Immature natural killer cell (primary cell): ENCODE data around the gene B3GNT2. TPM values are rescaled to one million over a fixed set of nuclear protein-coding genes. Genes with fewer than 3 reads are reported as not detected.

Experiments used
- DNase-seq, 3 donors: peaks; one replicate each; pipeline ENCODE4 v3.0.0; 2022; ENCODE audit warnings: mixed read lengths in 1 of 3
- H3K27ac Mint-ChIP-seq, 6 donors: one replicate each; pipeline ENCODE4 v1.8.0; 2020; ENCODE audit warnings: mixed read lengths in 6 of 6, mild to moderate bottlenecking in 5 of 6, inconsistent platforms in 4 of 6, moderate library complexity in 3 of 6
- H3K27me3 Mint-ChIP-seq, 3 donors: one replicate each; pipeline ENCODE4 v1.8.0; 2020 to 2021; ENCODE audit warnings: low read depth in 3 of 3, mild to moderate bottlenecking in 3 of 3, mixed read lengths in 3 of 3, moderate library complexity in 3 of 3, inconsistent platforms in 1 of 3
- H3K36me3 Mint-ChIP-seq, 3 donors: one replicate each; pipeline ENCODE4 v1.8.0; 2020; ENCODE audit warnings: mixed read lengths in 3 of 3, inconsistent platforms in 2 of 3, mild to moderate bottlenecking in 2 of 3
- H3K4me1 Mint-ChIP-seq, 2 donors: one replicate each; pipeline ENCODE4 v1.8.0; 2020; ENCODE audit warnings: inconsistent platforms in 2 of 2, mild to moderate bottlenecking in 2 of 2, mixed read lengths in 2 of 2, moderate library complexity in 1 of 2
- H3K4me3 Mint-ChIP-seq, 5 donors: one replicate each; pipeline ENCODE4 v1.8.0; 2020; ENCODE audit warnings: mild to moderate bottlenecking in 5 of 5, mixed read lengths in 5 of 5, inconsistent platforms in 3 of 5, moderate library complexity in 3 of 5
- H3K9me3 Mint-ChIP-seq, 6 donors: one replicate each; pipeline ENCODE4 v1.8.0; 2020; ENCODE audit warnings: mild to moderate bottlenecking in 6 of 6, mixed read lengths in 6 of 6, inconsistent platforms in 4 of 6, moderate library complexity in 3 of 6
- polyA plus RNA-seq, 3 donors: library from polyadenylated mRNA; unstranded; fragments of 300-500 nt; fragmentation: Illumina TruSeq; gene quantifications; one replicate each; pipeline ENCODE4 v1.2.3, GENCODE V29; 2021

B3GNT2 gene
- polyA plus RNA-seq, 3 donors from 2014 or later = 46.7 to 96.9 (median 50.4) TPM

DNA sequence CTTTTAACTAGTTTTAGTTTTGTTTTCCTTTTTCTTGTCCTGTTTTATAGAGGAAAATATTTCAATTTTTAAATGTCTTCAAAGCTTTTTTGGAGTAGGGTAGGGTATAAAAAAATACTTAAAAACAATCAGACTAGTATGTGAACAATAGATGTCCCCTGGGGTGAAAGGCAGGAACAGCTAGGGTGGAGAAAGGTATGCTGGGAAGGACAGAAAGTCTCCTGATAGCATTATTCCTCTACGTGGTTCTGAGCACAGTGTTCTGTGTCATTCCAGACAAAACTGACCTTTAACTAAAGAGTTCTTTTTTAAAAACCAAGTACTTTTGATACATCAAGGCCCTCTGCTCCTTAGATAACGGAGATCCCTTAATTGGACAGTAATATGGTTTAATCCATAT lies 32.1 kb upstream of the B3GNT2 start:
- DNase-seq = no peak
- no peak overlapping the region for H3K4me3 Mint-ChIP-seq
- no peak overlapping the region for H3K27ac Mint-ChIP-seq
- no peaks in the 10 kb centered on the region for H3K9me3 Mint-ChIP-seq
- H3K27me3 Mint-ChIP-seq = peaks cover 0 to 3% (median 2%) of the 10 kb centered on the region in 3 donors
- no peaks in the 10 kb centered on the region for H3K36me3 Mint-ChIP-seq
- H3K4me1 Mint-ChIP-seq = no peaks in the 10 kb centered on the region

DNA sequence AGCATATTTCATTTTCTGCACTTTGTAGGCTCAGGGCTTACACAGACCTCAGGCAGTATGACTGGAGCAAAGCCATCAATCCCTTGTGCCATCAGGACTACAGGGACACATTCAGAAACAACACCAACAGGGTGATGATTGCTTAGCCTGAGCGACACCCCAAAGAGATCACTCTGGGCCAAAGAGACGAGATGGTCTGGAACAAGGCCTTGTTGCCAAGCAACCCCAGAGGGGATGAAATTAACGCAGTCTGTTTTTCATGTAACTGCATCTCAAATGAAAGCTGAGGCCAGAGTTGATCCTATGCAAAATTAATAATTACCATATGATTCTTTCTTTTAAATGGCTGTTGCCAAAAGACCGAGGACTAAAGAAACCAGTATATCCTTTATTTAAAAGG lies 20.2 kb upstream of the B3GNT2 start:
- Mint-ChIP-seq H3K4me3 (no peak overlapping the region), H3K27me3 (peaks cover 0 to 2% (median 0%) of the 10 kb centered on the region in 3 donors), H3K27ac (no peak overlapping the region), H3K9me3 (no peaks in the 10 kb centered on the region), H3K4me1 (no peaks in the 10 kb centered on the region), H3K36me3 (no peaks in the 10 kb centered on the region)
- DNase-seq = no peak

DNA sequence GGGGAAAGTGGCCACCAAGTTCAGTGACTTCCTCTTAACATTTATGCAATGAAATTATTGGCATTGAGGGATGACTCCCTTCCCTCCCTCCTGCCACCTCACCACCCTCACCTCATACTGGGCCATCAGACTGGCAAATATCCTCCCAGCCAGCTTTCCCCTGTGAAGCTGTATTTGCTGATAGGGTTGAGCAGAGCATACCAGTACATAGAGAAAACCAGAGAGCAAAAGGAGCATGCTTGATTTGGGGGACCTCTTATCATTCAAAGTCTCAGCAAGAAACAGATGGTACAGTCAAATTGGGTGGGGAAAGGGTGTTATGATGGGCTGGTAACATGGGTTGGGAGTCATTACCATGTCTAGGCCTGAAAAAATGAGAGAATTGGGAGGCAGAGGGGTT lies 19.1 kb upstream of the B3GNT2 start:
- H3K27ac Mint-ChIP-seq = no peak overlapping the region
- no peaks in the 10 kb centered on the region for H3K36me3 Mint-ChIP-seq
- H3K27me3 Mint-ChIP-seq = peaks cover 0 to 2% (median 0%) of the 10 kb centered on the region in 3 donors
- no peak overlapping the region for H3K4me3 Mint-ChIP-seq
- DNase-seq = no peak
- H3K9me3 Mint-ChIP-seq = no peaks in the 10 kb centered on the region
- H3K4me1 Mint-ChIP-seq = no peaks in the 10 kb centered on the region

DNA sequence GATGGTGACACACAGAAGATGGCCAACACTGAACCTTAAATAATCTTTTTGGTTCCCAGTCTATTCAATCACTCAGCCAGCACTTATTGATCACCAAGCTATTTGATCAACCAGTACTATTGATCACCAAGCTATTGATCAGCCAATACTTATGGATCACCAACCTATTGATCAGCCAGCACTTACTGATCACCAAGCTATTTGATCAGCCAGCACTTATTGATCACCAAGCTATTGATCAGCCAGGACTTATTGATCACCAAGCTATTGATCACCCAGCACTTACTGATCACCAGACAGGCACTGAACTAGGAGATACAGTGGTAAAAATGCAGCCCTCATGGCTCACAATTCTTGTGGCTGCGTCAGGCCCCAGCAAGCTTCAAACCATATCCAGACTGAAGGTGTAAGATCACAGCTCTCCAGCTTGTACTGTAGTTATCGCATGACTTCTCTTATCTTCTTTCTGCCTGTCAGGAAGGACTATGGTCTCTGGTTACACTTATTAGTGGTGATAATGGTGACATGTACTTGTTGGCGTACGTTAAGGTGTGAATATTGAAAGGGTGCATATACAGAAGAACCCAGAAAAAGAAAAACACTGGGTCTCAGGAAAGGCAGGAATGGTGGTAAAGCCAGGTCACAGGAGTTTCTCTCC lies 18.4 kb upstream of the B3GNT2 start:
- H3K36me3 Mint-ChIP-seq = no peaks in the 10 kb centered on the region
- H3K27ac Mint-ChIP-seq = no peak overlapping the region
- no peaks in the 10 kb centered on the region for H3K9me3 Mint-ChIP-seq
- no peaks in the 10 kb centered on the region for H3K4me1 Mint-ChIP-seq
- H3K27me3 Mint-ChIP-seq = peaks cover 0 to 2% (median 0%) of the 10 kb centered on the region in 3 donors
- no peak for DNase-seq
- no peak overlapping the region for H3K4me3 Mint-ChIP-seq

DNA sequence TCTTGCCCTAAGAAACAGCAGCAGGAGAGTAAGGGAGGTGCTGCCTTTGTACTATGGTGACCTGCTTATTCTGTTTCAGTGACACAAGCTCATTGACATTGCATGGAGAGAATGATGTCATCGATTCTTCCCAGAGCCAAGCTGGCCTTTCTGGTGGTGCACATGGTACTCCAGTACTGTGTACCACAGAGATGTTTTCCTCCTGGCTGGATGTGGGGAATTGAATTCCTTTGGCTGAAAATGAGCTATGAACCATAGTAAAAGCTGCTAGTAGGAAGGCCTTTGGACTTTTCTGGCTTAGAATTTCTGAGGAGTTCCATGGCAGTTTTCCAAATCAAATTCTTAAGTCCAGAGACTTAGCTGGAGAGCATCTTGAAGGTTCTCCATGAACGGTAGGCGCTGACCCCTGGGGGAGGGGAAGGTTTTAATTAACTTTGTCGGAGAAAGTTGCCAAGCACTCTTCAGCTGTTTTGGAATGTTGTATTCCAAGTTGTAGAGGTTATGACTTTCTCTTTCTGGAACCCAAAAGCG lies 17.1 kb upstream of the B3GNT2 start:
- DNase-seq = no peak
- H3K4me3 Mint-ChIP-seq = no peak overlapping the region
- peaks cover 0 to 2% (median 0%) of the 10 kb centered on the region in 3 donors for H3K27me3 Mint-ChIP-seq
- no peak overlapping the region for H3K27ac Mint-ChIP-seq
- H3K4me1 Mint-ChIP-seq = no peaks in the 10 kb centered on the region
- no peaks in the 10 kb centered on the region for H3K9me3 Mint-ChIP-seq
- H3K36me3 Mint-ChIP-seq = no peaks in the 10 kb centered on the region

DNA sequence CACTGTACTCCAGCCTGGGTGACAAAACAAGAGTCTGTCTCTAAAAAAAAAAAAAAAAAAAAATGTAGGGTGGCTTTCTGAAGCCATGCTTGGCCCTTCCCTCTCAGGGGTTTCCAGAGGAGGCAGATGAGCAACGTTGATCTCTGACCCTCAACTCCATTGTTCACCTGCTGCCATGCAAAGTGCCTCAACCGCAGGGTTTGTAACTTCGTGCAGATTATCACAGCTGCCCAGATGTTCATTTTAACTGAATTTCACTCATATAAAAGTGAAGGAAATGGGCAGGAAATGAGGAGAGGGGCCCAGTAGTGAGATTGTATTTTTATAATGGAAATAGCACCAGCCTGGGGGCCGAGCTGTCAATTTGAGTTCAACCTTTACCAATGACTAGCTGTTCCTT lies 14.9 kb upstream of the B3GNT2 start:
- H3K36me3 Mint-ChIP-seq = no peaks in the 10 kb centered on the region
- no peak overlapping the region for H3K27ac Mint-ChIP-seq
- H3K27me3 Mint-ChIP-seq = no peaks in the 10 kb centered on the region
- no peaks in the 10 kb centered on the region for H3K4me1 Mint-ChIP-seq
- DNase-seq = no peak
- H3K4me3 Mint-ChIP-seq = no peak overlapping the region
- H3K9me3 Mint-ChIP-seq = no peaks in the 10 kb centered on the region

DNA sequence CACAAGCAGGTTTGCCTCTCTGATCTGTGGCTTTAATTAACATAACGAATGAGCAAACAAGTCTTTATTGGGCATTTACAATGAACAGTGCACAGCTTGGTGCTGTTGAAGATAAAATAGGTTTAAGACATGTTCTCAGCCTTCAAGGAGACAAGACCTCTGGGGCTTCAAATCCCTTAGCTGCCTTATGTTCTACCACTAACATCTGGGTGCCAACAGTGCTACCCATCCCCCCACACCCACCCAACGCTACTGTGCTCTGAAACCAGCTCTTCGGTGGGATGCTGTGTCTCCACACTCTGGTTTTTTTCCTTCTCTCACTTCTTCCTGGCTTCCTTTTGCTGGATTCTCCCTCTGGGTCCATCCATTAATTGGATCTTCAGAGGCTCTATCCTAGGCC lies 14.1 kb upstream of the B3GNT2 start:
- Mint-ChIP-seq H3K36me3 (no peaks in the 10 kb centered on the region), H3K27ac (no peak overlapping the region), H3K4me1 (no peaks in the 10 kb centered on the region), H3K4me3 (no peak overlapping the region), H3K27me3 (no peaks in the 10 kb centered on the region), H3K9me3 (no peaks in the 10 kb centered on the region)
- no peak for DNase-seq

DNA sequence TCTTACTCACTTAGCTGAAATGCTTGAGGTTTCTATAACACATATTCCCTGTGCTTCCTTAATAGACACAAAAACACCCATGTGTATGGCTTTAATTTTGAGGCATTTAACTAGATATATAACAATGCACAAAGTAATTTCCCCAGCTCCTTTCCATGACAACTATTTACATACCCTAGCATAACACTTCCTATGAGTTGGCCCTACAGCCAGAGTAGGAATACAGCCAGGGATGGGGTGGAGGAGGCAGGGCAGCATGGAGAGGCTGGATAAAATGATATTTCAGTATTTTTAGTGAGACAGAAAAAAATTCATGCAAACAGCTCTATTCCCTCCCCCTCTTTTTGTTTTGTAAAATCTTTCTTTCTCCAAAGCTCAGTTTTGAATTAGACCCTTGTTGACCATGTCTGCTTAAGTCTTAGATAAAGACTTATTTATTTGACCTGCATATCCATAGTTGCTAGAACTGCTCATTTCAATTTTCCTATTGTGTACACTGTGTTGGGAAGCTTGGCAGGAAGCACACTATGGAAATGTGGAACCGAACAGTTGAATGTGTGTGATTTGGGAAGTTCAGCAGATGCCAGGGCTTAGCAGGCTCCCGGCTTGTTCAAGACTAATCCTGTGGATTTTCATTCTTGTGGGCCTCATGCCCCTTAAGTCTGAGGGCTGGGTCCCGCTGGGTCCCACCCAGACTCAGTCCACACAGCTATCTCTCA lies 11.2 kb upstream of the B3GNT2 start:
- H3K27me3 Mint-ChIP-seq = peaks cover 0 to 2% (median 1%) of the 10 kb centered on the region in 3 donors
- H3K36me3 Mint-ChIP-seq = no peaks in the 10 kb centered on the region
- no peak overlapping the region for H3K4me3 Mint-ChIP-seq
- no peak for DNase-seq
- H3K27ac Mint-ChIP-seq = no peak overlapping the region
- H3K9me3 Mint-ChIP-seq = no peaks in the 10 kb centered on the region
- H3K4me1 Mint-ChIP-seq = no peaks in the 10 kb centered on the region

DNA sequence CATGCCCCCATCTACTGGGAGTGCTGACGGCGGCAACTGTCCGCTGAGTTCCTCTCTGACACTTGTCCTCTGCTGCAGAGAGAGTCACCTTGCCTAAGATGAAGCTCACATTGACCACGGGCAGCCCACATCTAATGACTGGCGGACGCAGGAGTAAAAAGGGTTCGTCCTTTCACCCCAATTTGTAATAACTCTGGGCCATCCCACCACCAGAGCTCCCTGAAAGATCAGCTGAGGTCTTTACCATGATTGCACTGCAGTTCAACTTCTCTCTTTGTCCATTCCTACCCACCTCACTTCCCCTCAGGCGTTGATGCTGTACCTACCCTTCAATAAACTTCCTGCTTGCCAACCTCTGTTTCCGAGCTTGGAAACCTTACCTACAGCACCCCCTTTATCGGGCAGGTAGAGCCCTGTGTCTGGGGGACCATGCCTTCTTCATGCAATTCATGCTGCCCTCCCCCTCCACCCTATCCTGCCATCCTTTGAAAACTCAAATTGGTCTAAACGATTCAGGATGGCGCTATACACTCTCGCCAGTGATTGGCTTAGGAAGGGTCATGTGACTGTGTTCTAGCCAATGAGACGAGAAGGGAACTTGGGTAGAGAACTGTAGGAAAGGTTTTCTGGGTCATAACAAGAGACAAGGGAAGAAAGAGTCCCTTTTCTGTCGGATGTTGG lies 10.3 kb upstream of the B3GNT2 start:
- no peak for DNase-seq
- no peaks in the 10 kb centered on the region for H3K4me1 Mint-ChIP-seq
- peaks cover 0 to 3% (median 2%) of the 10 kb centered on the region in 3 donors for H3K27me3 Mint-ChIP-seq
- no peak overlapping the region for H3K4me3 Mint-ChIP-seq
- no peaks in the 10 kb centered on the region for H3K36me3 Mint-ChIP-seq
- H3K9me3 Mint-ChIP-seq = no peaks in the 10 kb centered on the region
- no peak overlapping the region for H3K27ac Mint-ChIP-seq

DNA sequence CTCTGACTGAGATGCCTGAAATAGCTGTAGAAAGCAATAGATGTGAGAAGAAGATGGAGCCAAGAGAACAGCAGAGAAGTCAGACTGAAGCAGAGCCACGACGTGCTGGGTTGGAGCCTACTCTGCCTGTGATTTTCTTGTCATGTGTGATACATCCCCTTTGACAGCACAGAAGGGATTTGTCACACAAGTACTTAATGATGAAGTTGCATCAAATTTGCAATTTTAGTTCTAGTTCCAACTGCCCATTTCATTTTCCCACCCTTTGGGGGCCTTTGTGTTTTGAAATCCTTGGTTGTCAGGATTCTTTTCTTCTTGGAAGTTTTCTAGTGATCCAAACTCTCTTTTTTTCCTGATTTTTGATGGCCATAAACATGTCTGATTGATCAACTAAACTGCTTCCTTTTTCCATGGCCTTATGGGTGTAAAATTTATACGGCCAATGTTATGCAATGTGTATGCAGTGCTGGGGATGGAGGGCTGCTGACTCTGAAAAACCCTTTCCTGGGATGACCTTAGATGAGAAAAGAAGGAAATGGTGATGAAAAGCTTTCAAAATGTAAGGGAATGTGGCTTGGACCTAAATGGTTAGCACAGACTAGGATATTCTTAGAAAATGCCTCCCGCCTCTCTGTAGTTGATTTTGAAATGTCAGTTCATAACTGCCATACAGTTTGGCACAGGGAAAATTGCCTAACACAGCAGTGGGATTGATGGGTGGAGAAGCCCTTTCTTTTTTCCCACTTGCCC lies 9.6 kb upstream of the B3GNT2 start:
- no peaks in the 10 kb centered on the region for H3K4me1 Mint-ChIP-seq
- H3K36me3 Mint-ChIP-seq = no peaks in the 10 kb centered on the region
- no peak overlapping the region for H3K4me3 Mint-ChIP-seq
- no peak overlapping the region for H3K27ac Mint-ChIP-seq
- no peak for DNase-seq
- H3K27me3 Mint-ChIP-seq = peaks cover 0 to 3% (median 2%) of the 10 kb centered on the region in 3 donors
- H3K9me3 Mint-ChIP-seq = no peaks in the 10 kb centered on the region

DNA sequence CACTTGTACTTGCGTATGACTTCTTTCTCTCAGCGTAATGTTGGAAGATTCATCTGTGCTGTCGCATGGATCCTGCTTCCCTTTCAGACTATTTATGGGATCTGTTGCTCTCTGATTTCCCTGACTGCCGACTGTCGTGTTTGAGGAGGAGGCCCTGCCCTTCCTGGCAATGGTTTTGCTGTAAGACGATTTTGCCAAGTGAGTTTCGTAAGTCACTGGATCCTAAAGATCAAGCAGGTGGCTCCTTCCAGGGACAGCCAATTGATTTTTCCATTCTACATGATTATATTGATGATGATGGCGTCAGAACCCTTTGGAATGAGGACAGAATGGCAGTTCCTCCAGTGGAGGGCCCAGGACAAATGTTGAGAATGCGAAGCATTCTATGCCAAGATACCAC lies 8.7 kb upstream of the B3GNT2 start:
- Mint-ChIP-seq H3K4me1 (no peaks in the 10 kb centered on the region), H3K4me3 (no peak overlapping the region), H3K27me3 (peaks cover under 1 to 3% (median 2%) of the 10 kb centered on the region in 3 donors), H3K36me3 (no peaks in the 10 kb centered on the region), H3K9me3 (no peaks in the 10 kb centered on the region), H3K27ac (no peak overlapping the region)
- no peak for DNase-seq

DNA sequence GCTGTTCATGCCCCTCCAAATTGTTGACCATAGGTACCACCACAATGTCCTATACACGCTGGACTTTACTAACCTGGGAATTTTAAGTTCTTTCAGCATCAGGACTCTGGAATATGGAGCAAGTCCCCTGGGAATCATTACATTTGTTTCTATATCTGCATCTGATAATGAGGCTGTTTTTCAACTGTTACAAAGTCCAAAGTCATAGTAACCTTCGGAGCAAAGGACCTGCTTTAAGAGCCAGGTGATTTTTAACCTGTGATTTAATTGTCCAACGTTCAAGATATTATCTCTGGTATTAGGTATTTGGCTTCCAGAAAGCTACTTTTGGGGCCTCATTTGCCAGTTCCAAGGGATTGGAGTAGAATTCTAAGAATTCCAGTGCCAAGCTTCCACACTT lies 7.5 kb upstream of the B3GNT2 start:
- no peak for DNase-seq
- Mint-ChIP-seq H3K4me3 (no peak overlapping the region), H3K27ac (no peak overlapping the region), H3K4me1 (no peaks in the 10 kb centered on the region), H3K36me3 (no peaks in the 10 kb centered on the region), H3K9me3 (no peaks in the 10 kb centered on the region), H3K27me3 (peaks cover 2 to 3% (median 3%) of the 10 kb centered on the region in 3 donors)

DNA sequence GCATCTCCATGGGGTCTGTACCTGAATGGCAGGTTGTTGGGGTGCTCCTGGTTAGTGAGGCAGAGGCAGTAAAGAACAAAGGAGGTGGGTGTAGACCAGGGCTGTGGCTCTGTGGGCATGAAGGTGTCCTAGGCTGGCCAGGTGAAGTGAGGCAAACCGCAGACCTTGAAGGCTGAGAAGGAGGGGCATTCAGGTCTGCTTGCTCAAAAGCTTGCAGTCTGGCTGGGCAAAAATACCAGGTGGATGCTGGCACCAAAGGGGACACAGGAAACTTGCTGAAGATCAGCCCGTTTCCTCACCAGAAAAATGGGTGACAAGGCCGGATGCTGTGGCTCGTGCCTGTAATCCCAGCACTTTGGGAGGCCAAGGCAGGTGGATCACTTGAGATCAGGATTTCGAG lies 6.7 kb upstream of the B3GNT2 start:
- no peaks in the 10 kb centered on the region for H3K4me1 Mint-ChIP-seq
- DNase-seq = no peak
- H3K27ac Mint-ChIP-seq = peak overlapping the region in 1 of 6 donors; percentile 58
- H3K4me3 Mint-ChIP-seq = no peak overlapping the region
- H3K27me3 Mint-ChIP-seq = peaks cover 2 to 3% (median 3%) of the 10 kb centered on the region in 3 donors
- H3K9me3 Mint-ChIP-seq = no peaks in the 10 kb centered on the region
- H3K36me3 Mint-ChIP-seq = no peaks in the 10 kb centered on the region

DNA sequence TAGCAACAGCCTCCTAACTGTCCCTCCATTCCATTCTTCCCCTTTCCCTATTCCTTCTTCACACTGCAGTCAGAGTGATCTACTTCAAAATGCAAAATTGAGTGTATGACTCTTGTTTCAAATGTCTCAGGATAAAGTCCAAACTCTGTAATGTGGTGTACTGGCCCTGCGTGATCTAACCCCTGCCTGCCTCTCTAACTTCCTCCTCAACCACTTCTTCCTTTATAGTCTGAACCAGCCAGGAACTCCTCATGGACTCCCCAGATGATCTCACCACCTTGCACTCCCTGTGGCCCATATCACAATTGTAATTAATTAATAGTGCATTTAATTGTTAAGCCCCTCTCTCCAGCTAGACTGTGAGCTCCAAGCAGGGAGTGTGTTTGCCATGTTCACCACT lies 3.1 kb upstream of the B3GNT2 start:
- H3K36me3 Mint-ChIP-seq = no peaks in the 10 kb centered on the region
- DNase-seq = no peak
- H3K27me3 Mint-ChIP-seq = peaks cover 2 to 18% (median 3%) of the 10 kb centered on the region in 3 donors
- H3K4me1 Mint-ChIP-seq = peaks cover 6% of the 10 kb centered on the region in 2 donors
- H3K9me3 Mint-ChIP-seq = no peaks in the 10 kb centered on the region
- H3K4me3 Mint-ChIP-seq = no peak overlapping the region
- H3K27ac Mint-ChIP-seq = no peak overlapping the region
